ENCODE measurements around the gene EMILIN1. TPM values are rescaled to one million over a fixed set of nuclear protein-coding genes. Genes with fewer than 3 reads are reported as not detected.

EMILIN1 gene
- polyA plus RNA-seq, 4 donors = 61.5 to 121 (median 86.3) TPM

Other genes with a start within 250 kb of the EMILIN1 start
- gene DPYSL5, start 230.5 kb upstream of the EMILIN1 start, polyA plus RNA-seq (ENCODE audit: insufficient read length in 4 of 4) = 1 to 10 TPM; 5.7 to 8.5 (median 6.5) TPM
- 10 to 100 TPM; 13.8 to 16.8 (median 14.4) TPM for gene MAPRE3, start 108.0 kb upstream of the EMILIN1 start, polyA plus RNA-seq (ENCODE audit: insufficient read length in 4 of 4)
- gene TMEM214, start 45.6 kb upstream of the EMILIN1 start, polyA plus RNA-seq (ENCODE audit: insufficient read length in 4 of 4) = 10 to 100 TPM; 56.9 to 71.4 (median 62.4) TPM
- 10 to 100 TPM; 62.1 to 65.4 (median 63.9) TPM for gene AGBL5, start 26.9 kb upstream of the EMILIN1 start, polyA plus RNA-seq (ENCODE audit: insufficient read length in 4 of 4)
- 100 to 1,000 TPM; 242 to 277 (median 260) TPM for gene OST4, start 7.0 kb upstream of the EMILIN1 start, polyA plus RNA-seq (ENCODE audit: insufficient read length in 4 of 4)
- gene KHK, start 8.2 kb downstream of the EMILIN1 start, polyA plus RNA-seq (ENCODE audit: insufficient read length in 4 of 4) = 10 to 100 TPM; 43.9 to 59.9 (median 51.2) TPM
- gene CGREF1, start 40.5 kb downstream of the EMILIN1 start, polyA plus RNA-seq (ENCODE audit: insufficient read length in 4 of 4) = 1 to 10 TPM; 4.6 to 7.5 (median 6.1) TPM
- gene ABHD1, start 45.2 kb downstream of the EMILIN1 start, polyA plus RNA-seq (ENCODE audit: insufficient read length in 4 of 4) = 1 to 10 TPM; 1.2 to 2.1 (median 1.3) TPM
- gene PREB, start 56.0 kb downstream of the EMILIN1 start, polyA plus RNA-seq (ENCODE audit: insufficient read length in 4 of 4) = 10 to 100 TPM; 46.4 to 56.9 (median 51.4) TPM
- under 1 TPM in 1 of 4 donors, not detected in 3; 0.04 TPM for gene PRR30, start 60.8 kb downstream of the EMILIN1 start, polyA plus RNA-seq (ENCODE audit: insufficient read length in 4 of 4)
- under 1 TPM; 0.46 to 0.79 (median 0.59) TPM for gene TCF23, start 70.4 kb downstream of the EMILIN1 start, polyA plus RNA-seq (ENCODE audit: insufficient read length in 4 of 4)
- gene ATRAID, start 133.4 kb downstream of the EMILIN1 start, polyA plus RNA-seq (ENCODE audit: insufficient read length in 4 of 4) = 100 to 1,000 TPM; 157 to 190 (median 171) TPM
- 10 to 100 TPM; 31.5 to 39.6 (median 37.7) TPM for gene SLC5A6, start 133.7 kb downstream of the EMILIN1 start, polyA plus RNA-seq (ENCODE audit: insufficient read length in 4 of 4)
- 10 to 100 TPM; 36.0 to 47.7 (median 42.1) TPM for gene CAD, start 138.8 kb downstream of the EMILIN1 start, polyA plus RNA-seq (ENCODE audit: insufficient read length in 4 of 4)
- 1 to 10 TPM; 5.1 to 7.8 (median 7.6) TPM for gene SLC30A3, start 184.4 kb downstream of the EMILIN1 start, polyA plus RNA-seq (ENCODE audit: insufficient read length in 4 of 4)
- gene DNAJC5G, start 196.8 kb downstream of the EMILIN1 start, polyA plus RNA-seq (ENCODE audit: insufficient read length in 4 of 4) = 1 to 10 TPM in 2 of 4 donors, under 1 TPM in 2; 0.55 to 1.1 (median 0.88) TPM
- gene TRIM54, start 203.8 kb downstream of the EMILIN1 start, polyA plus RNA-seq (ENCODE audit: insufficient read length in 4 of 4) = 1 to 10 TPM; 3.5 to 6.3 (median 4.6) TPM
- 1 to 10 TPM in 2 of 4 donors, under 1 TPM in 2; 0.39 to 1.1 (median 0.80) TPM for gene UCN, start 229.8 kb downstream of the EMILIN1 start, polyA plus RNA-seq (ENCODE audit: insufficient read length in 4 of 4)
- gene MPV17, start 244.5 kb downstream of the EMILIN1 start, polyA plus RNA-seq (ENCODE audit: insufficient read length in 4 of 4) = 10 to 100 TPM; 76.0 to 86.2 (median 78.0) TPM